ENCODE data around the gene NLRP6.
"Not testable (repeated sequence)": the region's sequence is repeated elsewhere in the genome, so short reads cannot be mapped to it uniquely, and the experiment has no call there.

The NLRP6 gene

DNA sequence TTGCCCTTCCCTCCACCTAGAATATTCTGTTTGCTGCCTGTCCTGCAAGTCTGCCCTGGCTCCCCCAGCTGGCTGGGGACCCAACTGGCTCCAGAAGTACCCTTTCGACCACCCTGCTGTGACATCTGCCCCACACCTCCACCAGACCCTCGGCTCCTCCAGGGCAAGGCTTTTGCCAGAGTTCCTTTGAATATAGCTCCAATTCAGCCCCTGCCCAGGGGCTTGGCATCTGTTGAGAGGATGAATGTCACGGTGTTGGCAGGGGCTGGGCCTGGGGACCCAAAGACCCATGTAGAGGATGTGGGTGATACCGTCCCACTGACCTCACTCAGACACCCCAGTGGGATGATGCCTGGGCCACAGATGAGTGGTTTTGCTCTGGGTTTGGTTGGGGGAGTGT is 4.0 kb downstream of the NLRP6 start:
- DNase-seq (ENCODE audit: low read depth): no peak

DNA sequence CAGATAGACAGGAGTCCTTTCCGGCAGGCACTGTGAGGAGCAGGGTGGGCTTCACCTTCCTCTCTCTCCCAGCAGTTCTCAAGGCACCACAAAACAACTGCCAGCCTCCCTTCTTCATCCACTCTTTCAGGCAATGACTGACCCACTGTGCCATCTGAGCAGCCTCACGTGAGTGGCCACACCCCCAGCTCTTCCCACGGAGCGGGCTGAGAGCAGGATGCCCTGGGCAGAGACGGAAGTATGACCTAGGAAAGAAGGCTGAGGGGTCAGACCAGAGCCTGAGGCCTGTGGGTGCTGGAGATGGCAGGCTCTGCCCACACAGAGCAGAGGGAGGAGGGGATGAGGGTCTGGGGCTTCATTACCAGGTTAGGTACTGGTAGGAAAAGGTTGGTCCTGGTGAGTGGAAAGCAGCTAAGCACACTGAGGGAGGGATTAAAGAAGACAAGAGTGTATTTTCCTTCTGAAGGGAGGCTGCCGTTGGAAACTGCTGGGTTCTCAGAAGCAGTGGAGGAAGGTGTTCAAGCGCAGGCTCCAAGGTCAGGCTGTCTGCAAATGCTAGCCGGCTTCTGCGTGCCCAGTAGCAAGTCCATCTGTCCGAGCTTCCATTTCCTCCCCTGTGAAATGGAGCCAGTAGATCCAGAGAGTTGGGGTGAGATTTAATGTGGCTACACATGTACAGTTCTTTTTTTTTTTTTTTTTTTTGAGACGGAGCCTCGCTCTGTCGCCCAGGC is 4.6 kb downstream of the NLRP6 start:
- no peak for DNase-seq (ENCODE audit: low read depth)

DNA sequence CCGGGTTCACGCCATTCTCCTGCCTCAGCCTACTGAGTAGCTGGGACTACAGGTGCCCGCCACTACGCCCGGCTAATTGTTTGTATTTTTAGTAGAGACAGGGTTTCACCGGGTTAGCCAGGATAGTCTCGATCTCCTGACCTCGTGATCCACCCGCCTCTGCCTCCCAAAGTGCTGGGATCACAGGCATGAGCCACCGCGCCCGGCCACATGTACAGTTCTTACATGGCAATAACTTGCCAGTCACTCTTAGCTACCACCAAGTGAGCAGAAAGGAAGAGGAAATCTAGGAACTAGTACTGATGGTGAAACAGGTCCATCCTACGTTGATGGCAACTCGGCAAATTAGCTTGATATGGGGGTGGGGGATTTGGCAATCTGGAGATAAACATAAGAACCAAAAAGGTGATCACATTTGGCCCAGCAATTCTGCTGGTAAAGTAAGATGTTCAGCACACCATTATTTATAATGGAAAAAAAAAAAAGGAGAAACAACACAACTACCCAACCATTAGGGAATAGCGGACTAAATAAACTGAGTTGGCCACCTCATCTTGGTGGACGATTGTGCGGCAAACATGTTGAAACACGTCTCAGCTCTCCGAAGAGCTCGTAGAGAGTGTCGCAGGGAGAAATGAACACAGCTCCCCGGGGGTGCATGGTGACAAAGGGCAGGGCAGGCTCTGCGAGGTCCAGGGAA is 5.3 kb downstream of the NLRP6 start:
- no peak for DNase-seq (ENCODE audit: low read depth)

DNA sequence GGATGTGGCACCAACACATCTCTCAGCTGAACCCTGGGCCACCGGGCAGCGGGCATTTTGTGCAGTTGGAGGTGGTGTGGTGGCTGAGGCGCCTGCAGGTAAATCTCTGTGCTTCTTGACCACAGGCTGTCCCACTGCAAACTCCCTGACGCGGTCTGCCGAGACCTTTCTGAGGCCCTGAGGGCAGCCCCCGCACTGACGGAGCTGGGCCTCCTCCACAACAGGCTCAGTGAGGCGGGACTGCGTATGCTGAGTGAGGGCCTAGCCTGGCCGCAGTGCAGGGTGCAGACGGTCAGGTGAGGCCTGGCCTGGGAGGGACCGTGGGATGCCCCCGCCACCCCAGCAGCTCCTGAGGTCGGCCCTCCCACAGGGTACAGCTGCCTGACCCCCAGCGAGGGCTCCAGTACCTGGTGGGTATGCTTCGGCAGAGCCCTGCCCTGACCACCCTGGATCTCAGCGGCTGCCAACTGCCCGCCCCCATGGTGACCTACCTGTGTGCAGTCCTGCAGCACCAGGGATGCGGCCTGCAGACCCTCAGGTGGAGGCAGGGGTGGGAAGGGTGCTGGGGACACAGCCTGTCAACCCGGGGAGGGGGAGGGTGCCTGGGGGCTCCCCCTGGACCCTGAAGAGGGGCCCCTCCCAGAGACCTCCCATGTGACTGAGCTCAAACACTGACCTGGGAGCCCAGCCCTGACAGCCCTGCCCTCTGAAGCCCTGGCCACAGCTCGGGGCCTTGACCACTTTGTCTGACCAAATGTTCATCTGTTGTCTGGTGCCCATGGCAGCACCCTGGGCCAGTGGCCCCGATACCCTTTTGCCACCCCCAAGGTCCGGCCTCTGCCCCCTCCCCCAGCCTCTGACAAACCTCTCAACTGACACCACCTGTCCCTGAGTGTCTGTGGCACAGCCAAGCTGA is 6.2 kb downstream of the NLRP6 start:
- no peak for DNase-seq (ENCODE audit: low read depth)

DNA sequence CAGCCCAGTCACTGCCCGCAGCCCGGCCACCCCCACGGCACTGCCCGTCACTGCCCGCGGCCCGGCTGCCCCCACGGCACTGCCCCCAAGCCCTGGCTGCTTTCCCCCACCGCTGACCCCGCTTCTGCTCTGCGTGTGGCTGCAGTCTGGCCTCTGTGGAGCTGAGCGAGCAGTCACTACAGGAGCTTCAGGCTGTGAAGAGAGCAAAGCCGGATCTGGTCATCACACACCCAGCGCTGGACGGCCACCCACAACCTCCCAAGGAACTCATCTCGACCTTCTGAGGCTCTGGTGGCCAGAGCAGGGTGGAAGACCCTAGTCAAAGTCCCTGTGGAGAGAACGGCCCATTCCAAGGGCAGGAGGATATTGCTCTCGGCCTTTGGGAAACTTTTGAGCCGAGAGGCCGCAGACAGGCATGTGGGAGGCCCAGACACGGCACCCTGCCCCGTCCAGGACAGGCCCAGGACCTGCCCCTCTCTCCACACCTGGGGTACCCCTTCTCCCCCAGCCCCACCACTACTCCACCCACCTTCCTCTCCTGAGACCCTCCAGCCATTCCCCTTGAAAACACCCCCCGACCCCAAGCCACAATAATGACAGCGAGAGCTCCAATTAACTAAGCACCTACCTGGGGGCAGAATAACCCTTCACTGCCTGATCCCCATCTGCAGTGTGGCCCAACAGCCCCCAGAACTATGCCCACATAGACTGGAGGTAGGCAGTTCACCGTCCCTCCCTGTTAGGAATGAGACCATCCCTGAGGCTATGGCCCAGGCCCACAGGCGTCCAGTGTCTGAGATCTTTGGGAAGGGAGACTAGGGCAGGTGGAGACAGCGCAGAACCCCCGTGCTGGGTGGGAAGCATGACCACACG is 7.0 kb downstream of the NLRP6 start:
- no peak for DNase-seq (ENCODE audit: low read depth)

DNA sequence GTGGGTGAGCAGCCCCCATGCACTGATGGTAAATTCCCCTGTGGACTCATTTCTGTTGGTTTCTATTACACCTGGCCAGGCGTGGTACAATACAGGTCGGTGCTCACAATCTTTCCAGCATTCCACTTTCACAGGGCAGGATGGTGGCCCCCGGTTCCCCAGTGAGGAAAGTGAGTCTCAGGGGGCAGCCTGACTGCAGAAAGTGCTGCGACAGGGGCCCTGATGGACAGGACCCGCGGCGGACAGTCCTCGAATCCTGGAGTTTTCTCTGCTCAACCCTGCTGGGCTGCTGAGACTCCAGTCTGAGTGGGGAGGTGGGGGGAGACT is 7.7 kb downstream of the NLRP6 start:
- no peak for DNase-seq (ENCODE audit: low read depth)

DNA sequence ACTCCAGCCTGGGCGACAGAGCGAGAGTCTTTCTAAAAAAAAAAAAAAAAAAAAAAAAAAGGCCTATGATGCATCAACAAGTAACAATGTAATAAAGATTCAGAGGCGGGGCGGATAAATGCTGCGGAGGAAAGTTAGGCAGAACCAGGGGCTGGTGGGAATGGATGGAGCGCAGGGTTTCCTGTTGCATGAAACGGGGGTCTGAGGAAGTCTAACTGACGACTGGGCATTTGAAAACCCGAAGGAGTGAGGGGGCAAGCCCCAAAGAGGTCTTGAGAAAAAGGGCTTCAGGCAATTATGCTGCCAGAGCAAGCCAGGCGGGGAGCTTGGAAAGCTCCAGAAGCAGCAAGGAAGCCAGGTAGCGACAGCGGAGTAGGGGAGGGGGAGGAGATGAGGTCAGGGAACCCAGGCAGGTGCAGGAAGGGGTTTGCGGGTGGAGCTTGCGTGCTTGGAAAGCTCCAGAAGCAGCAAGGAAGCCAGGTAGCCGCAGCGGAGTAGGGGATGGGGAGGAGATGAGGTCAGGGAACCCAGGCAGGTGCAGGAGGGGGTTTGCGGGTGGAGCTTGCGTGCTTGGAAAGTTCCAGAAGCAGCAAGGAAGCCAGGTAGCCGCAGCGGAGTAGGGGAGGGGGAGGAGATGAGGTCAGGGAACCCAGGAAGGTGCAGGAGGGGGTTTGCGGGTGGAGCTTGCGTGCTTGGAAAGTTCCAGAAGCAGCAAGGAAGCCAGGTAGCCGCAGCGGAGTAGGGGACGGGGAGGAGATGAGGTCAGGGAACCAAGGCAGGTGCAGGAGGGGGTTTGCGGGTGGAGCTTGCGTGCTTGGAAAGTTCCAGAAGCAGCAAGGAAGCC is 9.0 kb downstream of the NLRP6 start:
- not testable (repeated sequence) for DNase-seq (ENCODE audit: low read depth)

DNA sequence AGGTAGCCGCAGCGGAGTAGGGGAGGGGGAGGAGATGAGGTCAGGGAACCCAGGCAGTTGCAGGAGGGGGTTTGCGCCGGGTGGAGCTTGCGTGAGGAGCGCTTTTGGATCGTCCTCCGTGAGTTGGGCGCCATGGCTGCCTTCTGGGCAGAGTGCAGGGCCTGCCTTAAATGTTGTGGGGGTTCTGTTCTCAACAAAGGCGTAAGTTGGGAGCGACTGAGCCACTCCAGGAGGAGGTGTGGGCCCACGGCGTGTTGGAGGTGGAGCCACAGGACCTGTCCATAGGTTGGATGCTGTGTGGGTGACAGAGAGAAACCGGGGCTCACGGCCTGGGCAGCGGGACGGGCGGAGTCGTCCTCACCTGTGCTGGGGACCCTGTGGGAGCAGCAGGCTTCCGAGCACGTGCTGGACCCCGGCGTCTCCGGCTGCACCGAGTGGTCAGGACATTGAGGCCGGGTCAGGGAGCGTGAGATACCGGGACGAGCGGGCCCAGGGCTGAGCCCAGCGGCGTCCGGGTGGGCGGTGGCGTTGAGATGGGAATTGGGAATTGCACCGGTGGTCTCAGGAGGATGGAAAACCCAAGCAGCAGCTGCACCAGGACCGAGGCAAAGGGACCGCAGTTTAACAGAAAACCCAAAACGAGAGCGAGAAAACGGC is 9.7 kb downstream of the NLRP6 start:
- DNase-seq (ENCODE audit: low read depth): no peak

DNA sequence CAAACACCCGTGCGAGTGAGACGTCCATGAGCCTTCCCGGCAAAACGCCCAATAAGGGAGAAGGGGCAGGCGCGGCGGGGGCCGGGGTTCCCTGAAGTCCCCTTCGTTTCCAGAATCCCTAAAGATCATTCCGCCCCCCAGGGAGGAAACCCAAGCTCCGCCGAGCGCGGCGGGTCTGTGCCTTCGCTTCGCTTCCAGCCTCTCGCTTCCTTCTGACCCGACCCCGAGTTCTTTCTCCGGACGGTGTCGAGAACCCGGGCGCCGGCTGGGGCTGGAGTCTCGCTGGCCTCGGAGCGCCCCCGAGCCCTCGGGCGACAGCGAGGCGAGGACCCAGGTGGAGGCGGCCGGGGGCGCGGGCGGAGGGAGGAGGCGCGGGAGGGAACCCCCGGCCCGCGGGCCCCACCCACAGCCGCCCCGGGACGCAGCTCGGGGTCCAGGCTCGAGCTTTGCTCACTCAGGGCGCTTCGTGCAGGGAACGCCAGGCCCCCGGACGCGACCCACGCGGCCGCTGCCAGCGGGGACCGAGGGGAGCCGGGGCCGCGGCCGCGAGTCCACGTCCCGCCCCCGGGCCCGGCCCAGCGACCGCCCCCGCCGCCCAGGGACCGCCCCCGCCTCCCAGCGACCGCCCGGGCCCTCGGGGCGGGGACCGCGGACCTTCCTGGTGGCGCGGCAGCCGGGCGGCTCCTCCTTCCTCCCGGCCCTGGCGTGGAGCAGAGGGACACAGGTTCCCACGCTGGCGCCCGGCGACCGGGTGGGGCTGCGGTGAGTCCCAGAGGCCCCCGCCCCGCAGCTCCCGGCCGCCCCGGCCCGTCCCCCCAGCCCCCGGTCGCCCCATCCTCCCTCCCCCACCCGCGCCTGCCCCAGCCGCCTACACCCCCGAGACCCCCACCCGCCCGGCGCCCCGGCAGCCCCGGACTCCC is 10.5 kb downstream of the NLRP6 start, which contains the start of gene PGGHG:
Gene PGGHG, plus strand, starts transcription at position 649 of the 920 bp plus-strand sequence. CDS start 691 bp downstream, outside the sequence.
- peak; percentile 55 for DNase-seq (ENCODE audit: low read depth)

DNA sequence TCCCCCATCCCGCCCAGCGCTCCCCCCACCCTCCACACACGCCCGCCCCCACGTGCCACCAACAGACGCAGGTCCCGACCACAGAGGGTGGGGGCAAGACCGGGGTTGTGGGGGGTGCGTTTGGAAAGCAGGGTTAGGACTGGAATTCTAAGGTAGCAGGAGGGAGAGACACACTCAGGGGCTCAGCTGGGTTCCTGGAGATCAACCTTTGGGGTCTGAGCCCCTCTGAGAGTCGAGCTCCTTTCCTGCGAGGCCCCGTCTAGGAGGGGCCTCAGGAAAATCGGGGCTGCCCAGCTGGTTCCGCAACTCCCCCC is 11.1 kb downstream of the NLRP6 start:
- DNase-seq (ENCODE audit: low read depth): no peak

DNA sequence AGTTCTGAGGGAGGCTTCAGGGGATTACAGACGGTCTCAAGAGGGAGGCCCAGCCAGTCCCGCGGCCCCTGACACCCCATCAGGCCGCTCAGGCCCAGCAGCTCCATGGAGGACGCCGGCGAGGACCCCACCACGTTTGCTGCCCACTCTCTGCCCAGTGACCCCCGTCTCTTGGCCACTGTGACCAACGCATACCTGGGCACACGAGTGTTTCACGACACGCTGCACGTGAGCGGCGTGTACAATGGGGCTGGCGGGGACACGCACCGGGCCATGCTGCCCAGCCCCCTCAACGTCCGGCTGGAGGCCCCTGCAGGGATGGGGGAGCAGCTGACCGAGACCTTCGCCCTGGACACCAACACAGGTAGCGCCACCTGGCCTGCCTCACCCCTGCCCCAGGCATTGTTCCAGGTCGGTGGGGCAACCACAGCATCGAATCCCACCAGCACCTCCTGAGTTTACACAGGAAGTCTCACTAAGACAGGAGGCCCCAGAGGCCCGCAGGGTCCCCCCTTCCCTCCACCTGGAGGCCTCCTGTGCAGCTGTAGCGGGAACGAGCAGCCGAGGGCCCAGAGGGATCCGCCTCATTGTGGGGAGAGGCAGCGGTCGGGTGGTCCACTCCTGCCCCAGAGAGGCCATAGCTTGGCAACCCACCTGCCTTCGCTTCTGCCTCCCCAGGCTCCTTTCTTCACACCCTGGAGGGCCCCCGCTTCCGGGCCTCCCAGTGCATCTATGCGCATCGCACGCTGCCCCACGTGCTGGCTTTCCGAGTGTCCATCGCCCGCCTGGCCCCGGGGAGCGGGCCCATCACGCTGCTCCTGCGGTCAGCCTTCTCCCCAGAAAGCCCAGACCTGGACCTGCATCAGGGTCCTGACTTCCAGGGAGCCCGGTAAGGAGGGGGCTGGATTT is 11.8 kb downstream of the NLRP6 start:
- no peak for DNase-seq (ENCODE audit: low read depth)

DNA sequence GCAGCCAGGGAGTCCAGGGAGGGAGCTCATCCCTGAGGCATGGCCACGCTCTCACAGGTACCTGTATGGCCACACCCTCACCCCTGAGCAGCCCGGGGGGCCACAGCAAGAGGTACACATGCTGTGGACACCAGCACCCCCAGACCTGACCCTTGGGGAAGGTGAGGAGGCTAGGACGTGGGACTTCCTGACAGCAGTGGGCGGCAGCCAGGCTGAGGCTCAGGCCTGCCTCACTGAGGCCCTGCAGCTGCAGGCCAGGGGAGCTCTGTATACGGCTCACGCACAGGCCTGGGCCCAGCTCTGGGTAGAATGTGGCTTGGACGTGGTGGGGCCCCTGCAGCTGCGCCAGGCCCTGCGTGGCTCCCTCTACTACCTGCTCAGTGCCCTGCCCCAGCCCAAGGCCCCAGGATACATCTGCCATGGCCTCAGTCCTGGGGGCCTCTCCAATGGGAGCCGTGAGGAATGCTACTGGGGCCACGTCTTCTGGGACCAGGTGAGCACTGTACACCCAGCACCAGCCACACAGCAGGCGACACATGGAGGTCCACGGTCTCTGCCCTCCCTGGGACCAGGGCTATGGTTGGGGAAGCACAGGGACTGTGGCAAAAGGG is 12.5 kb downstream of the NLRP6 start:
- DNase-seq (ENCODE audit: low read depth): no peak

DNA sequence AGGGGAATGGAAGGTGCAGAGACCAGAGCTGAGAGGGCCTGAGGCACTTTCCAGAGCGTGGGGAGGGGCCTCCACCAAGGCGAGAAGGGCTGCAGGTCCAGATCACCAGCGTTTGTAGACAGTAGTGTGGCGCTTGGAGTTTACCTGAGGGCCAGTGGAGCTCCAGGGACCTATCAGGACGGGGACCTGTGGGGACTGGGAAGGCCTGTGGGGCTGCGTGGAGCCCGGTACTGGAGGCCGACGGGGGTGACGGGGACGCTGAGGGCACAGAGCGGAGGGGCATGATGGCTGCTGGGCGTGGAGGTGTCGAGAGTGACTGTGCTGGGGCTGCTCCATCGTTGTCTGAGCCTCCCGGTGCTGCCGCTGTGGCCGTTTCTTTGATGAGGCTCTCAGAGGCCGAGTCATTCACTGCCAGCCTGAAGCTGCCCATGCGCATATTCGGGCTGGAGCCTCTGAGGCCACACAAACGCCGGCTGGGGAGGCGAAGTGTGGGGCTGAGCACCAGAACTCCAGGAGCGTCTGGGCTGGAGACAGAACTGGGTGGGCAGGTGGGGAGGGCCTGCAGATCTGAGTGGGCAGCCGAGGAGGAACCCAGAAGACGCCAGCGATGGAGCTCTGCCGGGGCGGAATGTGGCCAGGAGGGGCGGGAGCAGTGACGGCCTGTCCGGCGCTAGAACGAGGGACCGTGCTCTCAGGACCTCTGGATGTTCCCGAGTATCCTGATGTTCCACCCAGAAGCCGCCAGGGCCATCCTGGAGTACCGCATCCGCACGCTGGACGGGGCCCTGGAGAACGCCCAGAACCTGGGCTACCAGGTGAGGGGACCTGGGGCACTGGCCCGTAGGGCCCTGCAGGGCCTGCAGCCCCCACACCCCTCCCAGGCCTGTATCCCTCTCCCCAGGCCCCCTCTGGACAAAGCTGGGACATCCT is 13.3 kb downstream of the NLRP6 start:
- DNase-seq (ENCODE audit: low read depth): no peak

DNA sequence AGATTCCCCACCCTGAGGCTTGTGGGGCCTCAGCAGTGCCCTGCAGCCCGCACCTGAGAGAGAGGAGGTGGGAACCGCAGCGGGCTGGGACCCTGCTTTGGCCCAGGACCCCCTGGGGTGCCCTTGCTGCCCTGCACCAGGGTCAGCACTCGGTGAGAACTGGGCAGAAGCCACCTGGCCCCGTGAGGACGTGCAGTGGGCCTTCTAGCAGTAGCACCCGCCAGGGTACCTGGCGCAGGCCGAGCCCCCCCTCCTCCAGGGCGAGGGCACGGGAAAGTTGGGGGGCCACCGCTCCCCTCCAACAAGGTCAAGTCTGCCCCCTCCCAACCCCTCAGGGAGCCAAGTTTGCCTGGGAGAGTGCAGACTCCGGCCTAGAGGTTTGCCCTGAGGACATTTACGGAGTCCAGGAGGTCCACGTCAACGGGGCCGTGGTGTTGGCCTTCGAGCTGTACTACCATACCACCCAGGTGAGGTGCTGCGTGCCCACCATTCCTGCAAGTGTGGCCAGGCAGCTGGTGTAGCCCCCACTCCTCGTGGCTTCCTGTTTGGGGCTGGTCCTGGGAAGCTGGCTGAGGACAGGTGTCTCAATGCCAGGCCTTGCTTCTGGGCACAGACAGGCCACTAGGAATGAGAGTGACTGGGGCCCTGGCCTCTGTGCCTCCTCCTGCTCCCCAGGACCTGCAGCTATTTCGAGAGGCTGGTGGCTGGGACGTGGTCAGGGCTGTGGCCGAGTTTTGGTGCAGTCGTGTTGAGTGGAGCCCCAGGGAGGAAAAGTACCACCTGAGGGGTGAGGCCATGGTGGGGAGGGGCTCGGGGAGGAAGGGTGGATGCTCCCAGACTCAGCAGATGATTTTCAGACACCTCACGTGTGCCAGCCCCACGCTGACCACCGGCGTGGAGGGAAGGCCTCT is 14.3 kb downstream of the NLRP6 start:
- DNase-seq (ENCODE audit: low read depth): no peak

DNA sequence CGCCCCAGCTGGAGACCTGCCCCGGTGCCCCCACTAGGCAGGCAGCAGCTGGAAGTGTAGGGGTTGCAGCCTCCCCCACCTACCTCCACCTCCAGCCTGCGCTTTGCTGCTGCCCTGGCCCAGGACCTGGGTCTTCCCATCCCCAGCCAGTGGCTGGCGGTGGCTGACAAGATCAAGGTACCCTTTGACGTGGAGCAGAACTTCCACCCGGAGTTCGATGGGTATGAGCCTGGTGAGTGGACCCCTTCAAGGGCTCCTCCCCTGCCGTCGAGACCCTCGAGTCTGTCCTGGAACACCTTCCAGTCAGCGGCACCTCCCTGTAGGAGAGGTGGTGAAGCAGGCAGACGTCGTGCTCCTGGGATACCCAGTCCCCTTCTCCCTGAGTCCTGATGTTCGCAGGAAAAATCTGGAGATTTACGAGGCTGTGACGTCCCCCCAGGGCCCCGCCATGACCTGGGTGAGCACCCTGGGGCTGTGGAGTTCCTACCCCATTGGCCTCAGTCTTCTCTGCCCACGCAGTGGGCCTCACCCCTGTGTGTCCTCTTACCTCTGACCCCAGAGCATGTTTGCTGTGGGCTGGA is 15.2 kb downstream of the NLRP6 start:
- DNase-seq (ENCODE audit: low read depth): no peak

Data from ELR (cell line).